IPS-NIHi7 (cell line): Measurements from ENCODE around the gene NIM1K.
A peak's percentile ranks its signal among the peaks of the same experiment; 100 is the strongest.
"Not testable (repeated sequence)": the region's sequence is repeated elsewhere in the genome, so short reads cannot be mapped to it uniquely, and the experiment has no call there.

ENCODE experiments used
- DNase-seq: peaks from one replicate; pipeline ENCODE4 v3.0.0; 2012; ENCODE audit warnings: mixed read lengths; ENCODE audit errors: extremely low spot score

NIM1K gene

GRCh38 chr5:43191740-43192557 is at the start of gene NIM1K:
NIM1K (plus strand) TSS chr5:43192225; CDS start chr5:43245776, 53,551 bp downstream.
- DNase-seq, result peak; percentile 77

- DNase-seq, result no peak
Measured at GRCh38 chr5:43145071-43145470, 47.0 kb upstream of the NIM1K start.

DNA sequence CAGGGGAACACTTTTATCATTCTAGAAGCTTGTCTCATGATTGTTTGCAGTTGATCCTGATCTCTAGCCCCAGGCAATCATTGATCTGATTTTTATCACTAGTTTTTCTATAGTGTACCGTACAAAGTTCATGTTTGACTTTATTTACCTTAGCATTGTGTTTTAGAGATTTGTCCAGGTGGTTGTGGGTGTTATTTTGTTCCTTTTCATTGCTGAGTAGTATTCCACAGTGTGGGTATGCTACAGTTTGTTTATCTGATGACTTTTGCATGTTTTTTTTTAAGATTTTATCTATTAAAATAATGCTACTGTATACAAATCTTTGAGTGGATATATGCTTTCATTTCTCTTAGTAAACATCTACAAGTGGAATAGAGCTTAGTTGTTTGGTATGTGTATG is 45.1 kb upstream of the NIM1K start:
- no peak for DNase-seq

DNA sequence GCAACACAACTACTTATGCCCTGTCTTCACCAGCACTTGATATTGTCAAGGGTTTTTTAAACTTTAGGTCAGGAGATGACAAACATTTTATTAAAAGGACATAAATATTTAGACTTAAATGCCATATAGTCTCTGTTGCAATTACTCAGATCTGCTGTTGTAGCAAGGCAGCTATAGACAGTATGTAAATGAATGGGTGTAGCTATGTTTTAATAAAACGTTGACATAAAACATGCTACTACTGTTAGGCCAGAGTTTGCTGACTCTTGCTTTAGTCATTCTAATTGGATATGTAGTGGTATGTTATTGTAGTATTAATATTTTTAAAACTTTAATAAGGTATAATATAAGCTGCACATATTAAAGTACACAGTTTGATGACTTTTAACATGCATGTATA is 43.6 kb upstream of the NIM1K start:
- no peak for DNase-seq

DNA sequence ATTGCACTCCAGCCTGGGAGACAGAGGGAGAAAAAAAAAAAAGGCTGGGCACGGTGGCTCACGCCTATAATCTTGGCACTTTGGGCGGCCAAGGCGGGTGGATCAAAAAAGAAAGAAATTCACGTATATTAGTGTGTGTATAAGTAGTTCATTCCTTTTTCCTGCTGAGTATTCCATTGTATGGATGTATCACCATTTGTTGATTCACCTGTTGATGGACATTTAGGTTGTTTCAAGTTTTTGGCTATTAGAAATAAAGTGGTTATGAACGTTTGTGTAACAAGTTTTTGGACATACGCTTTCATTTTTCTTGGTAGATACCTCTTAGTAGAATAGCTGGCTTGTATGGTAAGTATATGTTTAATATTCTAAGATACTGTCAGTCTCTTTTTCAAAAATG is 42.8 kb upstream of the NIM1K start:
- DNase-seq, result no peak

DNA sequence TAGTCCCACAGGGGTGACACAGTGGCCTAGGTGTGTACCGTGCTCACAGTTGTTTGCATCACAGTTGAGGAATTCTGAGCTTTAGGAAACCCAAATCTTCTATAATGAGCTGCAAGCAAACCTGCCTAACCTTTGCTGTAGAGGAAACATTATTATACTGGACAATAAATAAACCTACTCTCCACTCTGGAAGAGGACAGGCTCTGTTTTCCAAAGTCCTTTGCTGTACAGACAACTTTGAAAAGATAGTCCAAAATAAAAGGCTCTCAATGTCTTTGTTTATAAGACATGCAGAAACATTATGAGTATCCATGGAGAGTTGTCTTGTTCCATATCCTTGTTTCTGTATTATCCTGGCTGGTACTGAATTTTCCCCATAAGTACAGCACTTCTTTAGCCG is 42.0 kb upstream of the NIM1K start:
- DNase-seq, result no peak

GRCh38 chr5:43150748-43151147 is 41.3 kb upstream of the NIM1K start:
- no peak for DNase-seq

DNA sequence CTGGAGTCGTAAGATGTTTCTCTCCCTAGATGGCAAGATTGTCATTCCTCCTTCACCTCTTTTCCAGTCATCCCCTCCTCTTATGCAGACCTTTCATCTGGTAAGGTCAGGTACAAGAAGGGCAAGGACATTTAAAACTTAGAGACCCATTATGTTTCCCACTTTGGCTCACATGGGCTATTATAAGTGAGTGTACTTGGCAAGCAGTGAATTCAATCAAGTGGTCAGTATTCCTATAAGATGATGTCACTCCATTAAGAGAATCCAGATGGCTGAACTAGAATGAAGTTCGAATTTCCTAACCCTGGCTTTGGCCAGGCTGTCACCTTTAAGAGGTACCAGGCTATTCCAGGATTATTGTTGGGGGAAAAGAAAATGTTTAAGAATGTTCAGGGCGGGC is 39.1 kb upstream of the NIM1K start:
- DNase-seq, result no peak

GRCh38 chr5:43154469-43154868 is 37.6 kb upstream of the NIM1K start:
- no peak for DNase-seq

- peak; percentile 32 for DNase-seq
Measured at GRCh38 chr5:43155394-43156096, 36.5 kb upstream of the NIM1K start.

DNA sequence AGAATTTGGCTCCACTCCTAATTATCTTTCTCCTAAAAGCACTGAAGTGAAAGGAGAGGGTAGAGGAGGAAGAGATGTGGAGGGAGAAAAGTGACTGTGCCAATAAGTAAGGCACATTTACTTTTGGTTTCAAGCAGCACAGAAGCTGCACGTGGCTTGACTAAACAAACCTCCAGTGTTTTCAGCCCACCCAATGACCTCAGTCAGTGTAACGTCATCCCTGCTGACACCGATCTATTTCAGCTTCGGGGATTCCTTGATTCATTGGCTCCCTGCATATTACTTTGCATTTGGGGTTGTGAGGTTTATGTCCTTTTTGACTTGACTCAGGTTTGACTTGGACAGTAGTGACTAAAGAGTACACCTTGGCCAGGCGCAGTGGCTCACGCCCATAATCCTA is 35.6 kb upstream of the NIM1K start:
- no peak for DNase-seq

GRCh38 chr5:43157068-43157467 is 35.0 kb upstream of the NIM1K start:
- no peak for DNase-seq

DNA sequence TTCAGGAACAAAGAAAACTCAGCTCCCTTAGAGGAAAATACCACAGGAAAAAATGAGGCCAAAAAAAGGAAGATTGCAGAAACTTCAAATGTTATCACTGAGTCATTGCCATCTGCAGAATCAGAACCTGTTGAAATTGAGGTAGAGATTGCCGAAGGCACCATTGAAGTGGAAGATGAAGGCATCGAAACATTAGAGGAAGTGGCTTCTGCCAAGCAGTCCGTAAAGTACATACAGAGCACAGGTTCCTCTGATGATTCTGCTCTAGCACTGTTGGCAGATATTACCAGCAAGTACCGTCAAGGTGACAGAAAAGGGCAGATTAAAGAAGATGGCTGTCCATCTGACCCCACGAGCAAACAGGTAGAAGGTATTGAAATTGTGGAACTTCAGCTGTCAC is 30.8 kb upstream of the NIM1K start:
- no peak for DNase-seq

- not testable (repeated sequence) for DNase-seq
Measured at GRCh38 chr5:43164801-43165200, 27.2 kb upstream of the NIM1K start.

DNA sequence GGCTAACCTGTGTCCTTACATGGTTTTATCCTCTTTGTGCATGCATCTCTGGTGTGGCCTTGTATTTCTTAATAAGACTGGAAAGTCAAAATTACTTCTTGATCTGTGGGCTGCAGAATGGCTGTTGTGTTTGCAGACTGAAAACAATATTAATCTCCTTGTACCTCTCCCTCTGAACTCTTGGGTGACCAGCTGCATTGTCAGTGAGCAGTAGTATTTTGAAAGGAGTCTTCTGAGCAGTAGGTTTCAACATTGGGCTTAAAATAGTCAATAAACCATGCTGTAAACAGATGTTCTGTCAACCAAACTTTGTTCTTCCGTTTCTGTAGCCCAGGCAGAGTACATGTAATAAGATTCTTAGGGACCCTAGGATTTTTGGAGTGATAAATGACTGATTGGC is 26.7 kb upstream of the NIM1K start:
- no peak for DNase-seq

DNA sequence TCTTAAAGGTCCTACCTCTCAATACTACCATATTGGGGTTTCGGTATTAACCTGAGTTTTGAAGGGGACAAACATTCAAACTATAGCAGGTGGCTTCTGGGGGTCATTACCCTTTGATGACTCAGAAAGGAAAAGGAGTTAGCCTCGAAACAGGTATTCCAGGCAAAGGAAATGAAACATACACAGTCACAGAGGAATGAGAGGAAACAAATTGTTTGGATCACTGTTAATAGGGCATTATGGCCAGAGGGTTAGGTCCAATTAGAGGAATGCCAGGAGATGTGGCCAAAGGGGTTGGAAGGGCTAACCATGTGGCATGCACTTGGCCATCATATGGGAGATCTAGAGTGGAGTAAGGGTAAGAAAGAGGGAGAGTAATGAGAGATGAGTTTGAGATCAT is 23.9 kb upstream of the NIM1K start:
- DNase-seq, result no peak

GRCh38 chr5:43171451-43171850 is 20.6 kb upstream of the NIM1K start:
- DNase-seq, result no peak

- no peak for DNase-seq
Measured at GRCh38 chr5:43171926-43172325, 20.1 kb upstream of the NIM1K start.

DNA sequence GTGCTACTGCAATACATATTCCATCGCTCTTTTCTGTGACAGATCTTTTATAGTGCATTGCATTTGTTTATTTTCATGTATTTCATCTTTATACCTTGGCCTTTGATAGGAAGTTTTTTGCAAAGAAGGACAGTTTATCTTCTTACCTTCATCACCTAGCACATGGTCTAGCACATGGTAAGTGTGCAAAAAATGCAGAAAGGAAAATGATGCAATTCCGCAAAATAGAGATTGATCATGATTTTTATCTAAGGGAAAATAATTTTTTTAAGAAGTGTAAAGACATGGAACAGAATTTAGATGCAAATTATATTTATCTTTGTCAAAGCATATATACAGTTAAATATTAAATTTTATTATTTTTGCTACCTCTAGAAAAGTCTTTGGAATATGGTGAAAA is 19.2 kb upstream of the NIM1K start:
- no peak for DNase-seq

GRCh38 chr5:43174586-43174985 is 17.4 kb upstream of the NIM1K start:
- DNase-seq, result no peak

DNA sequence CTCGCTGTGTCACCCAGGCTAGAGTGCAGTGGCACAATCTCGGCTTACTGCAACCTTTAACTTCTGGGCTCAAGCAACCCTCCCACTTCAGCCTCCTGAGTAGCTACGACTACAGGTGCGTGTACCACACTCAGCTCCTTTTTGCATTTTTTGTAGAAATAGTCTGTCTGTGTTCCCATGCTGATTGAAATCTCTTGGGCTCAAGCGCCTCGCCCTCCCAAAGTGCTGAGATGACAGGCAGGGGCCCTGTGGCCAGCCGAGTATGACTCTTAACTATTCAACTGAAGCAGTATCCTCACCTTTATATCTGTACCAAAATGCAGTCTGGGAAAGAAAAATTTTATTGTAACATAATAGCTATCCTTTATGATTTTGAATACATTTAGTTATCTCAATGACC is 12.2 kb upstream of the NIM1K start:
- no peak for DNase-seq

DNA sequence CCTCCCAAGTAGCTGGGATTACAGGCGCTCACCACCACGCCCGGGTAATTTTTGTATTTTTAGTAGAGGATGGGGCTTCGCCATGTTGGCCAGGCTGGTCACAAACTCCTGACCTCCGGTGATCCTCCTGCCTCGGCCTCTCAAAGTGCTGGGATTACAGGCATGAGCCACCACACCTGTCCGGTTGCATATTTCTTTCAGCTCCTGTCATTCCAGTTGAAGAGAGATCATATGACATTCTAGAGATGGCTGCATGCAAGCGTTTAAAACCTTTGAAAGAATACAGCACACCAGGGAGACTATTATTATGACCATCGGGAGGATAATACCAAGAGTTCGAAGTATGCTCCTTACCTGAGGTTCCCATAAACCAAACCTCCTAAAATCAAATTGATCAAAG is 9.6 kb upstream of the NIM1K start:
- DNase-seq, result no peak

DNA sequence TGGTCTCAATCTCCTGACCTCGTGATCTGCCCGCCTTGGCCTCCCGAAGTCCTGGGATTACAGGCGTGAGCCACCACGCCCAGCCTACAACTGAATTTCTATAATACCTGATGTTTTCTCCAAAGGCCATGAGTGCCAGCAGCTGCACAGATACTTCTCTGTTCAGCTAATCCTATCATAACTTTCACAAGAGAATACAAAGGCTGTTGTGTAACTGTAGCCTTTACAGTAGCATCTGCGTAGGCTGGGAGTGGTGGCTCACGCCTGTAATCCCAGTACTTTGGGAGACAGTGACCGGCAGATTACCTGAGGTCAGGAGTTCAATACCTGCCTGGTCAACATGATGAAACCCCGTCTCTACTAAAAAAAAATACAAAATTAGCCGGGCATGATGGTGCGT is 8.9 kb upstream of the NIM1K start:
- DNase-seq, result not testable (repeated sequence)
